H9 (cell line): Measurements from ENCODE around the gene SP2. TPM values are rescaled to one million over a fixed set of nuclear protein-coding genes. Genes with fewer than 3 reads are reported as not detected.

ENCODE experiments used
- DNase-seq: peaks from one replicate; pipeline ENCODE4 v3.0.0-alpha.2; 2017
- H2AFZ ChIP-seq: one replicate; pipeline ENCODE4 v1.6.1; 2013; ENCODE audit warnings: mild to moderate bottlenecking, low read length, control low read depth, moderate library complexity
- H2AK5ac ChIP-seq: 2 replicates; pipeline ENCODE4 v1.6.1; 2013; ENCODE audit warnings: low read length, control low read depth, mixed read lengths; ENCODE audit not compliant: insufficient read length
- H2BK120ac ChIP-seq: one replicate; pipeline ENCODE4 v1.6.1; 2013; ENCODE audit warnings: low read depth, mild to moderate bottlenecking, low read length, control low read depth, inconsistent platforms; ENCODE audit not compliant: poor library complexity, severe bottlenecking
- H2BK12ac ChIP-seq: 2 replicates; pipeline ENCODE4 v1.6.1; 2013; ENCODE audit warnings: low read length, control low read depth, mixed read lengths, low read depth; ENCODE audit not compliant: insufficient read length
- H2BK15ac ChIP-seq: 2 replicates; pipeline ENCODE4 v1.6.1; 2013; ENCODE audit warnings: low read depth, low read length, control low read depth
- H2BK20ac ChIP-seq: one replicate; pipeline ENCODE4 v1.6.1; 2013; ENCODE audit warnings: low read depth, mild to moderate bottlenecking, low read length, control low read depth, inconsistent platforms; ENCODE audit not compliant: poor library complexity, severe bottlenecking
- H2BK5ac ChIP-seq: 2 replicates; pipeline ENCODE4 v1.6.1; 2013; ENCODE audit warnings: low read length, control low read depth, mixed read lengths; ENCODE audit not compliant: insufficient read length
- H3K14ac ChIP-seq: 2 replicates; pipeline ENCODE4 v1.6.1; 2013; ENCODE audit warnings: low read length, control low read depth; ENCODE audit not compliant: insufficient read depth
- H3K18ac ChIP-seq: 2 replicates; pipeline ENCODE4 v1.6.1; 2013; ENCODE audit warnings: low read depth, mild to moderate bottlenecking, mixed read lengths, low read length, control low read depth; ENCODE audit not compliant: insufficient read length
- H3K23ac ChIP-seq: 2 replicates; pipeline ENCODE4 v1.6.1; 2013; ENCODE audit warnings: low read length, control low read depth, mixed read lengths, low read depth; ENCODE audit not compliant: insufficient read length
- H3K23me2 ChIP-seq: 2 replicates; pipeline ENCODE4 v1.6.1; 2013; ENCODE audit warnings: low read depth, mild to moderate bottlenecking, mixed read lengths, low read length, control low read depth; ENCODE audit not compliant: insufficient read length, poor library complexity, severe bottlenecking
- H3K27ac ChIP-seq: 2 replicates; pipeline ENCODE4 v1.5.1; 2013; ENCODE audit warnings: low read length, control low read depth, mixed read lengths, low read depth; ENCODE audit not compliant: insufficient read length
- H3K27me3 ChIP-seq: 2 replicates; pipeline ENCODE4 v1.6.1; 2013; ENCODE audit warnings: low read length, control low read depth, inconsistent platforms; ENCODE audit not compliant: insufficient read depth
- H3K4ac ChIP-seq: 2 replicates; pipeline ENCODE4 v1.6.1; 2013; ENCODE audit warnings: low read depth, mild to moderate bottlenecking, control low read depth, inconsistent platforms, low read length, moderate library complexity
- H3K4me1 ChIP-seq: 2 replicates; pipeline ENCODE4 v1.6.1; 2013; ENCODE audit warnings: low read length, control low read depth, inconsistent platforms; ENCODE audit not compliant: insufficient read depth
- H3K4me2 ChIP-seq: 2 replicates; pipeline ENCODE4 v1.6.1; 2013; ENCODE audit warnings: low read length, control low read depth, mixed read lengths; ENCODE audit not compliant: insufficient read length, insufficient read depth
- H3K56ac ChIP-seq: 2 replicates; pipeline ENCODE4 v1.6.1; 2013; ENCODE audit warnings: low read depth, mild to moderate bottlenecking, mixed read lengths, low read length, control low read depth; ENCODE audit not compliant: insufficient read length
- H3K79me1 ChIP-seq: 2 replicates; pipeline ENCODE4 v1.6.1; 2013; ENCODE audit warnings: low read depth, mild to moderate bottlenecking, moderate library complexity, low read length, control low read depth, inconsistent platforms; ENCODE audit not compliant: insufficient read depth, poor library complexity, severe bottlenecking
- H3K79me2 ChIP-seq: 2 replicates; pipeline ENCODE4 v1.6.1; 2013; ENCODE audit warnings: low read length, control low read depth, inconsistent platforms; ENCODE audit not compliant: insufficient read depth
- H3K9ac ChIP-seq: 2 replicates; pipeline ENCODE4 v1.6.1; 2013; ENCODE audit warnings: low read length, control low read depth, mixed read lengths; ENCODE audit not compliant: insufficient read length; ENCODE audit errors: extremely low read depth
- H3K9me3 ChIP-seq: one replicate; pipeline ENCODE4 v1.6.1; 2013; ENCODE audit warnings: low read depth, low read length, inconsistent platforms; ENCODE audit not compliant: control insufficient read depth
- H3T11ph ChIP-seq: one replicate; pipeline ENCODE4 v1.6.1; 2013; ENCODE audit warnings: mild to moderate bottlenecking, low read length, control low read depth, inconsistent platforms
- H4K20me1 ChIP-seq: one replicate; pipeline ENCODE4 v1.6.1; 2013; ENCODE audit not compliant: control insufficient read depth, insufficient read length, insufficient read depth
- H4K5ac ChIP-seq: 2 replicates; pipeline ENCODE4 v1.6.1; 2013; ENCODE audit warnings: low read depth, mild to moderate bottlenecking, mixed read lengths, low read length, control low read depth; ENCODE audit not compliant: insufficient read length
- H4K8ac ChIP-seq: replicated peaks from 2 replicates; pipeline ENCODE4 v1.6.1; 2013; ENCODE audit warnings: low read length, control low read depth, mixed read lengths, low read depth; ENCODE audit not compliant: insufficient read length
- H4K91ac ChIP-seq: 2 replicates; pipeline ENCODE4 v1.6.1; 2013; ENCODE audit warnings: low read depth, mild to moderate bottlenecking, moderate library complexity, mixed read lengths, low read length, control low read depth; ENCODE audit not compliant: insufficient read length
- H3K27ac Mint-ChIP-seq, 3 experiments: 2 replicates in 2 of 3; 3 replicates in 1 of 3; pipeline ENCODE4 v1.8.0; 2020 to 2021; ENCODE audit warnings: mixed read lengths in 3 of 3, mild to moderate bottlenecking in 1 of 3, moderate library complexity in 1 of 3
- H3K27me3 Mint-ChIP-seq: 2 replicates; pipeline ENCODE4 v1.8.0; 2021; ENCODE audit warnings: low read depth, mild to moderate bottlenecking, moderate library complexity, mixed read lengths
- H3K36me3 Mint-ChIP-seq, 3 experiments: 2 replicates in 2 of 3; 3 replicates in 1 of 3; pipeline ENCODE4 v1.8.0; 2020 to 2021; ENCODE audit warnings: low read depth in 3 of 3, mixed read lengths in 3 of 3; ENCODE audit not compliant: insufficient read depth in 1 of 3
- H3K4me1 Mint-ChIP-seq, 2 experiments: 2 replicates each; pipeline ENCODE4 v1.8.0; 2020; ENCODE audit warnings: mixed read lengths in 2 of 2
- H3K4me3 Mint-ChIP-seq, 2 experiments: 2 replicates in 1 of 2; 3 replicates in 1 of 2; pipeline ENCODE4 v1.8.0; 2020 to 2021; ENCODE audit warnings: mild to moderate bottlenecking in 2 of 2, mixed read lengths in 2 of 2, moderate library complexity in 1 of 2
- H3K9me3 Mint-ChIP-seq, 2 experiments: 2 replicates in 1 of 2; 3 replicates in 1 of 2; pipeline ENCODE4 v1.8.0; 2020; ENCODE audit warnings: mild to moderate bottlenecking in 2 of 2, mixed read lengths in 2 of 2, moderate library complexity in 1 of 2
- CTCF ChIP-seq: fragments of 200-600 bp; sonication (generic); conservative IDR thresholded peaks from 3 replicates; pipeline ENCODE4 v1.8.0; 2021; ENCODE audit warnings: antibody characterized with exemption, mild to moderate bottlenecking
- WGBS: extraction: QIAGEN DNeasy Blood & Tissue Kit; methylation state at CpG from one replicate; pipeline ENCODE4 v1.1.7; 2013; ENCODE audit warnings: missing lambda C conversion rate, low lambda C conversion rate, mixed read lengths; ENCODE audit not compliant: insufficient read length; ENCODE audit errors: extremely low coverage; 5-methylcytosine and 5-hydroxymethylcytosine counted together
- total RNA-seq: library from RNA; stranded (reverse); gene quantifications from 2 replicates; pipeline ENCODE4 v1.2.1, GENCODE V29; 2021

The SP2 gene
- total RNA-seq, 1 experiment from 2014 or later: 19.3 TPM

- no peak overlapping the region for H2AFZ ChIP-seq
- H4K91ac ChIP-seq: no peak overlapping the region
- H3K4me2 ChIP-seq: no peak overlapping the region
- H3K4me1 ChIP-seq: no peaks in the 10 kb centered on the region
- no peak overlapping the region for H3K14ac ChIP-seq
- H3K27ac ChIP-seq: no peak overlapping the region
- H4K20me1 ChIP-seq: no peaks in the 10 kb centered on the region
- no peak overlapping the region for H2AK5ac ChIP-seq
- Mint-ChIP-seq H3K4me3 (no peak overlapping the region), H3K4me1 (peaks cover 9 to 13% of the 10 kb centered on the region in 2 experiments), H3K27me3 (peaks cover 22% of the 10 kb centered on the region), H3K36me3 (peaks cover 0 to 5% (median 0%) of the 10 kb centered on the region in 3 experiments; a peak in 3 of 7 replicates), H3K9me3 (no peaks in the 10 kb centered on the region), H3K27ac (no peak overlapping the region)
- H3K79me2 ChIP-seq: no peaks in the 10 kb centered on the region
- H3K4ac ChIP-seq: no peak overlapping the region
- no peak overlapping the region for H2BK20ac ChIP-seq
- no peak overlapping the region for H2BK5ac ChIP-seq
- H3K27me3 ChIP-seq: no peaks in the 10 kb centered on the region
- no peak for DNase-seq
- no CpG with 5 or more reads among the region's 5 CpGs for WGBS
- no peak overlapping the region for H3K18ac ChIP-seq
- H3K79me1 ChIP-seq: no peaks in the 10 kb centered on the region
- no peak overlapping the region for H3T11ph ChIP-seq
- no peak overlapping the region for H2BK120ac ChIP-seq
- peaks cover 2% of the 10 kb centered on the region for H3K23me2 ChIP-seq
- no peak overlapping the region for H3K9ac ChIP-seq
- no peaks in the 10 kb centered on the region for H3K9me3 ChIP-seq
- H2BK12ac ChIP-seq: no peak overlapping the region
- no peak overlapping the region for H2BK15ac ChIP-seq
- H3K23ac ChIP-seq: no peak overlapping the region
- H4K5ac ChIP-seq: no peak overlapping the region
- TF ChIP-seq CTCF: no peak
- no peak overlapping the region for H3K56ac ChIP-seq
- no peak overlapping the region for H4K8ac ChIP-seq
Observed at GRCh38 chr17:47967607-47968252, 71.7 kb downstream of the SP2 start.
